GM19468 (cell line): ENCODE data around the gene IKZF1.

Source experiments
- ATAC-seq: cut with Tn5 transposase; IDR thresholded peaks from one replicate; pipeline ENCODE4 v1.9.1; 2021; ENCODE audit warnings: mild to moderate bottlenecking, moderate library complexity, moderate number of reproducible peaks; ENCODE audit not compliant: unreplicated experiment; ENCODE audit errors: extremely low read depth

IKZF1 gene

DNA sequence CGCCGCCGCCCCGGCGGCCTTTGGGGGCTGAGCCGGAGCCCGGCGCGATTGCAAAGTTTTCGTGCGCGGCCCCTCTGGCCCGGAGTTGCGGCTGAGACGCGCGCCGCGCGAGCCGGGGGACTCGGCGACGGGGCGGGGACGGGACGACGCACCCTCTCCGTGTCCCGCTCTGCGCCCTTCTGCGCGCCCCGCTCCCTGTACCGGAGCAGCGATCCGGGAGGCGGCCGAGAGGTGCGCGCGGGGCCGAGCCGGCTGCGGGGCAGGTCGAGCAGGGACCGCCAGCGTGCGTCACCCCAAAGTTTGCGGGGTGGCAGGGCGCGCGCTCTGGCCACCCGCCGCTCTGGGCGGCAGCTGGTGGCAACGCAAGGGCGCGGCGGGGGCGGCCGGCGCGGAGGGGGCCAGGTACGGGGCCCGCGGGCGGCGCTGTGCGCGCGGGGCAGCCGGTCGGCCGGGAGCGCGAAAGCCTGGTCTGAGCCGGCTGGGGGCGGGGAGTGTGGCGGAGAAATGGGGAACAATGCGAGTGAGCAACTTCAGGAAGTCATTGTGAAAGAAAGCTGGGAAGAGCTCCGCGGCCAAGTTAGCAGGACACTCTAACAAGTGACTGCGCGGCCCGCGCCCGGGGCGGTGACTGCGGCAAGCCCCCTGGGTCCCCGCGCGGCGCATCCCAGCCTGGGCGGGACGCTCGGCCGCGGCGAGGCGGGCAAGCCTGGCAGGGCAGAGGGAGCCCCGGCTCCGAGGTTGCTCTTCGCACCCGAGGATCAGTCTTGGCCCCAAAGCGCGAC, at the start of gene IKZF1:
Gene IKZF1 (plus strand): TSS at position 588 of the 782 bp plus-strand sequence. CDS start 14,346 bp downstream, outside the sequence.
- no peak for ATAC-seq

DNA sequence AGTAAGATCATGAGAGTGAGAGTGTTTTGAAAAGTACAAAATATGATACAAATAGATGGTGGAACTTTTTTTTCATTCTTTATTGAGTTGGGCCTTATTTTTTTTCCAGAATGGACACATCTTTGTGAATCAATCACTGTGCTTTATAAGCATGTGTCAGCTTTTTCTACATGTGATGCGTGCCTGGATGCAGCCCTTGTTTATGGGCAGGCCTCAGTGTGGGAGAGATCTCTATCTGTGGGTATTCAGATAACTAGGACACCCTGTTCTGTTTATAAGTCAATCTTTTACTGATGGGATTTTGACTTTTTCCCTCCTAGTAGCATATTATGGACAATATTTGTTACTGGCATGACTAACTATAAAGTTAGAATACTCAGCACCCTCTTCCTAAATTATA, 42.9 kb upstream of the IKZF1 start:
- ATAC-seq, result no peak

DNA sequence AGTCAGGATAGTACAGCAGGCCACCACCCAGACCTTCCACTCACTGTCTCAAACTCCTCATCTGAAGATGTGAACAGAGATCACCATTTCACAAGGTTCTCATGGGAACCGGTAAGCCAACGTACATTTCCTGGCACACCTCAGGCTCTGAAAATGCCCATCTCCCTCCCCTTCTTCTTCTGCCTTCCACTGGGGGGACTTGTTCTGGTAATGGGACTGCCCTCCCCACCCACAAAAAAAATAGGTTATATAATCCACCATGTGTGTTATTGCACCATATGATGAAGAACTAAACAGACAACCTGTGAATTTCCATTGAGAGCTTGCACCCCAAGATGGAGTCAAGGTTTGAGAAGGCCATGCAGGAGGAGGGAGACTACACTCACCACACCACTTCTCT, 42.1 kb upstream of the IKZF1 start:
- ATAC-seq, result no peak

DNA sequence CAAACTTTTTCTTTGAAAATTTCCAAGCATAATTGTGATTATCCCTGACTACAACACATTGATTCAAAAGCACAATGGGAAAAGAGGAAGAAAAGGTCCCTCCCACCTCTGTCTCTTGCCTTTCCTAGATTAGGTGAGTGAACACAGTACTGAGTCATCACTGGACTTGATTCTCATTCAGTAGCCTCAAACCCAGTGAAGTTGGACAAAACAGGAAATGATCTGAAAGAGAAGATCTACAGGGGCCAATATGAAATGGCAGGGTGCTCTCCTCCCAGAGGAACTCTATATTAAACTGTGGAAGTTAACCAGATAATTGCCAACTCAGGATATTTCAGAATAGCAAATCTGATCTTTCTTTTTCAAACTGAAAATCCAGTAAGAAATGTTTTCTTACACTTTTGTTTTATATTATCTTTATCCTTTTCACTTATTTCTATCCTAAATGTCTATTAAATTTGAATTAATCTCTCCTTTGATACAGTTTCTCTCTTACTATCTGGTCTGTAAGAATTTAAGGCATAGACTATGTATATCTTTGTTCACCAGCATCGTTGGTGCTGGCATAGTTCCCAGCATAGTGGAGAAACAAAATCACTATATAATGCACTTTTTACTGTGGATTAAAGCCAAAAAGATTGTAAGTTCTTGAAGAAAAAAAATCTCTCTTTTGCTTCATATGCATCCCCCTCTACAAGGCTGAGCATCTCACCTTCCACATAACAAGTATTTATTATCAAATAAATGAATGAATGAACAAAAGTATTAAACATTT, 41.4 kb upstream of the IKZF1 start:
- no peak for ATAC-seq

GRCh38 chr7:50264908-50265307, 39.6 kb upstream of the IKZF1 start:
- ATAC-seq, result no peak

DNA sequence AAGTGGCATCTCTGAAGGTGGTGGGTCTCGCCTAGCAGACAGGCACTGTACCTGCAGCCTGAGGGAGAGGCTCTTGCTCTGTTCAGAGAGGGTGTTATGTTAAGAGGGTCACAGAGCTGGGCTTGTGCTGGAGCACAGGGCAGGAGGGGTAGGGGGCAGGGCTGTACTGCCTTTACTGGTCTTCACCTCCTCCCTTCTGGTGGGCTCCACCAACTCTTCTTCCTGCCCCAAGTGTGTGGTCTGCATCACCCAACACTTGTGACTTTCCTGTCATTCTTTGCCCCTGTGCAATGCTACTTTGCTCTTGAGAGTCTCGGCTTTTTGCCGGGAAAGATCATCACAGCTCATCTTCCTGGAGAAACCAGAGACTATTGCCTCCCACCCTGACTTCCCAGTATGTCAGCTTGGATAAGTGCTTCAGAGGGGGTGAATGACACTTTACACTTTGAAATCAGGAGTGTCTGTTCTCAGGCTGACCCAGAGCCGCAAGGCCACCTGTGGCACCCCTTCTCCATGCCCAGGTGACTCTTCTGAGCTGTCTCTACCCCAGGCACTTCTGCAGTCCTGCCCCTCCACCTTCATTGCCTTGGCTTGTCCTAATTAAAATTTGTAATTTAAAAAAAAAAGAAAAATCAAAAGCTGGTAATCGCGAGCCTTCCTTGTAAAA, 38.4 kb upstream of the IKZF1 start:
- no peak for ATAC-seq

GRCh38 chr7:50266635-50267386, 37.7 kb upstream of the IKZF1 start:
- peak; percentile 35 for ATAC-seq

GRCh38 chr7:50267525-50268041, 36.9 kb upstream of the IKZF1 start:
- no peak for ATAC-seq

- no peak for ATAC-seq
Measured at GRCh38 chr7:50268223-50268622, 36.3 kb upstream of the IKZF1 start.

DNA sequence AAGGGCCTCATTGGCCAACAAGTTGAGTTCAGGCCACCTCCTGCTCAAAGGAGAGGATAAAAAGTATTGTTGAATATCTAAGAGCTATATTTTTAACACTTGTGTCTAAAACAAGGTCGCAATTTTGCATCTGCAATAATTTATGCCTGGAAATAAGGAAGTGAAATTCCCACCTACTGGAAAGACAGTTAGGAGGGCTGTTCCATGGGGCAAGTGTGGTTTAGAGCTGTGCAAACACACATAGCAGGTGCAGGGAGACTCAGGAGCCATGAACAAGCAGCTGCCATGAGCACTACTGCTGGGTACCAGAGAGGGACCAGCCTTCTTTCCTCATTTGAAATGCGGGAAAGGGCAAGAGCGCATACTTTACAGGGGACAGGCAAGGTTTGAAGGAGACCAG, 35.5 kb upstream of the IKZF1 start:
- ATAC-seq, result no peak

DNA sequence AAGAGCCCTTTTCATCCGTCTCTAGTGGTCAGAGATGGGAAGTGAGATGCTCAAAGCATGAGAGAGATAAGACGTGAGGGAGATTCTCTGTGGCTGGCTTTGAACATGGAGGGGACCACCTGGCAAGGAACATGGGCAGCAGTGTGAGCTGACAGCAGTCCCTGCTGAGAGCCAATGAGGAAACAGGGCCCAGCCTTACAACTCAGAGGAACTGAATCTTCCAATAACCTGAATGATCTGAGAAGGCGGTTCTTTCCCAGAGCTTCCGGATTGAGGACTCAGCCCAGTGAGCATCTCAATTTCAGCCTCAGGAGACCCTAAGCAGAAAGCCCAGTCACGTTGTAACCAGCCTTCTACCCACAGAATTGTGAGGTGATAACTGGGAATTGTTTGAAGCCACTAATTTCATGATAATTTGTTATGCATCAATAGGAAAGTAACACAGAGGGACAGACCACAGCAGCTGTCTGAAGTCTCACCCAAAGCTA, 33.9 kb upstream of the IKZF1 start:
- no peak for ATAC-seq

DNA sequence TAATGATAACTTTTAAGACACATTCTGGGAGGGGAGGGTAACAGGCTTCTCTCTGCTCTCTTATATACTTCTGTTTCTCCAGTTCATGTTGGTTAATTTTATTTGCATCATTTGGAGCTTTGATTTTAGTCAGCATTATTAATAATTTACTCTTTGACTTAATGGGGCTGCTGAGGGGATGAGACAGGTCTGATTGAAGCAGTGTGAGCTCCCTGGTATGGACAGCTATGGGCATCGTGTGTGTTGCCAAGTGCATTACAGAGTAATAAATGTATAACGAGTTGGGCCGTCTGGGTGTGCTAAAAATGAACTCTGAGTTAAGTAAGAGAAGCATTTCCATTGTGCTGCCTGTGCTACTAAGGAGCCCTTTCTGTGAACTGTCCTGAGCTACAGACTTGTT, 31.7 kb upstream of the IKZF1 start:
- ATAC-seq, result no peak

DNA sequence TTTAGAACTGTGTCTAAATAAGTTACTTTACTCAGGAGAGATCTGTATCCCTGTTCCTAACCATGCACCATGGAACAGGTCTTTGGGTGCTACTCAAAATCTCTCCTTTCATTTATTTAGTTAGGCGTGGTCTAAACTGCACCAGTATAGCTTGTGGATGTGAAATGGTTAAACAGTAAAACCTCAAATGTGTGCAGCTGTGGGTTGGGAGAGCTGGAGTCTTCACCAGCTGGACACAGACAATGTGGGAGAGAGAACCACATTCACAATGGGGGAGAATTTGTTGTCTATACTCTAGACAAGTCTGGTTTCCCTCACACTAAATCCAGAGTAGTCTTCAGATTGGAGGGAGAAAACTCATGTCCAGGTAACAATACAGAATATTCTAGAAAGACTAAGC, 31.2 kb upstream of the IKZF1 start:
- ATAC-seq, result no peak

GRCh38 chr7:50273870-50274269, 30.6 kb upstream of the IKZF1 start:
- no peak for ATAC-seq

- ATAC-seq, result no peak
Measured at GRCh38 chr7:50274361-50274760, 30.2 kb upstream of the IKZF1 start.

GRCh38 chr7:50275430-50275829, 29.1 kb upstream of the IKZF1 start:
- no peak for ATAC-seq

- ATAC-seq, result no peak
Measured at GRCh38 chr7:50276483-50276882, 28.0 kb upstream of the IKZF1 start.

DNA sequence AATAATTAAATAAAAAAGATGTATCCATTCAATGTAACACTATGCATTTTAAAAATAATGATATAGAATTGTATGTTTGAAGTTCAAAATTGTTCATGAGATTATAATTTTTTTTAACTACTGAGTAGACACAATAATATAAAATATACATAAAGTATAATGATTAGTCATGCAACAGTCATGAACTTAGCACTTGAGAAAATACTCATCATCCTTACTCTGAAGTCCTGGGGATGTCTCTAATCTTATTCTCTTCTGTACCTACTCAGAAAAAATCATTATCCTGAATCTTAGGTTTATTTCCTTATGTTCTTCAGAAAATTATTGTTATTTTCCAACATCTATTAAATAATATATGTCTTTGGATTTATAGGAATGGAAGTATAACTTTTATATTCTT, 26.4 kb upstream of the IKZF1 start:
- no peak for ATAC-seq

GRCh38 chr7:50281680-50282445, 22.7 kb upstream of the IKZF1 start:
- ATAC-seq, result peak; percentile 97
